Measurements from ENCODE around the gene GIMAP5.
"Not testable (repeated sequence)": the region's sequence is repeated elsewhere in the genome, so short reads cannot be mapped to it uniquely, and the experiment has no call there.

Gene GIMAP5

DNA sequence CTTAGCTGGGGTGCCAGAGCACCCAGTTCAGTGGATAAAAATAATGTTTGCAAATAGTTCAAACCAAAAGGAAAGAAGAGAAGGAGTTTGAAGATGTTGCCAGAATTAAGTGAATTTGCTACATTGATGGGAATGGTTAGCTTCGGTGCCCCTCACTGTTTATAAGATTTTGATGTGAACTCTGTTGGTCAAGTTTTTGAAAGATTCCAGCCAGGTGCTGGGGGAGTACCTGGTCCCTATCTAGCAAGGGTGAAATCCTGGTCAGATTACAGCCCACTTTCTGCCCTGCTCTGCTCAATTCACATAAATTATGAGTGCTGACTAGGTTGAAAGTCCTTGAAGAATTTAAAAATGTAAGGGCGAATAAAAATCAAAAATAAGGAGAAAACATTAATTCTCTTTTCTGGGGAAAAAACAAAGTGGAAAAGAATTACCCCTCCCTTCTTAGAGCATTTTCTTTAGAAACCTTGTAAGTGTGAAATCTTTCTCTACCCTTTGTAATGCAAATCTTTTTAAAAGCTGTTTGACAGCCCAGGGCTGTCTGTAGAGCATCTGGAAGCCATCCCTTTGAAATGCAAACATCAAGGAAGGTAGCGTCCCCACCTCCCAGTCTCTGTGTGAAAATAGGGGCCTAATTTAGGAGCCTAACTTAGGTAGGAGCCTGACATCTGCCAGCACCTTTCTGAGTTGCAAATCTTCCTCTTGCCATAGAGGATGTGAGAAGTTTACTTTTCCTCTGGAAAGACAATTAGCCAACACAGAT lies 1.4 kb upstream of the GIMAP5 start:
- no peak for DNase-seq

DNA sequence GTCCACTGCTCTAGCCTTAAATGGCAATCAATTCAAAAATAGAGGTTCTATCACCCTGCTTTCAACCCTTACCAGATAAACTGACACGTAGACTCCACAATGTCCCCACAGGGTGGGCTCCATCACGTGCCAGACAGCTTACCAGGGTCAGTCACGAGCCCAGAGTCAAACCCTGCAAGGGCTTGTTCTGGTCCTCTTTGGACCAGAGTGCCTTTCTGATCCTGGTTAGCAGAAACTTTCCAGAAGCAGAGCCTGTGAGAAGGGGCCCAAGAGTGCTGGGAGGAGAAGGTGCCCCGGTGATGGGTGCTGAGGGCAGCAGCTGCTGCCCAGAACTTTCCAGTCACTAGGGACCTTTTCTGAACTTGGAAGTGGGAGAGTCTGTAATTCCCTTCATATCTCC lies 354 bp upstream of the GIMAP5 start:
- DNase-seq = no peak

DNA sequence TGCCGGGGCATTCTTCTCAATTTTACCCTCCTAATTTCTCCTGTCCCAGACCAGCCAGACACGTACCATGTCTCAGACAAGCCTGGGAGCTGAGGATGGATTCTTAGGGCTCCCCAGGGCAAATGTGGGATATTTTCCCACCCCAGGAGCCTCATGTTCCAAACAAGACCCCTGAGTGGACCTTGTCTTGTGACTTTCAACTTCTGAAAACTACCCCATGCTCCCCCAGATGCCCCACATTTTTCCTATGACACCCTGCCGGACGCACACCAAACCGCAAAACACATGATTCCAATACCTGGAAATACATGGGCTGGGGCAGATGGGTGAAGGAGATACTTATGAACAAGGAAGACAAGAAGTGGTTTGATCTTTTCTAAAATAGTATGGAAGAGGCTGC lies 874 bp downstream of the GIMAP5 start:
- DNase-seq = no peak

DNA sequence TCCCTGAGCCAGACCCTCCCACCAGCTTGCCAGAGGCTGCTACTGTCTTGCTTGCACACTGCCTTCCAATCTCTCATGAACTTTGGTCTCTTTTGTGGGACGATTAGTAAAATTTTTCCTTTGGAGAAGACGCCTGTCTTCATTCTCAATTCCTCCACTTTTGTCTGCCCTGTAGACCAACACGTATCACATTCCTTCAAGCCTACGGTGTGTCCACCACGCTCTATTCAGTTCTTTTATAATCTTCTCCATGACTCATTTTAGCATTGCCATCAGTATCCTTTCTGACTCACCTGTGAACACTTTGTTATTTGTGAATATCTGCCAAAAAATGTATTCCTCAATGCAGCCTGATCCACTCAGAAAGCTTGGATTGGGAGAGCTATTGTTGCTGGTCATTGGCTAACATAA lies 1.4 kb downstream of the GIMAP5 start:
- DNase-seq = no peak

GRCh38 chr7:150739033-150739432 lies 1.8 kb downstream of the GIMAP5 start:
- DNase-seq = no peak

DNA sequence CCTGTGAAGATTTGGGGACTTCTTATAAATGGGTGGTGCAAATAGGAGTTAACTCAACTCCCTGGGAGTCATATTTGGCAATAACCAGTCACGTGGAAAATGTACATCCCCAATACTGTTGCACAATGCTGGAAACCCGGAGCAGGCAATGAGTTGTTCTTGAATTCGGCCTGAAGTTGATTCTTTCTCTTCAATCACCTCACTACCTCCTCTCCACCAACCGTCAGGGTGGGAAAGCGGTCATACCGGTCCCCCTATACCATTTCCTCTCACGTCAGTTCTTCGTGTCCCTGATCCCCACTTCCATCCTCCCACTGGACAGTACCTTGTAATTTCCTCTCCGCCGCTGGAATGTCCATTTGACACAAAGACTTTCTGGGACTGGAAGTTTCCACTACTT lies 2.8 kb downstream of the GIMAP5 start:
- DNase-seq = no peak

- DNase-seq = no peak
Measured at GRCh38 chr7:150742286-150742968, 5.2 kb downstream of the GIMAP5 start.

DNA sequence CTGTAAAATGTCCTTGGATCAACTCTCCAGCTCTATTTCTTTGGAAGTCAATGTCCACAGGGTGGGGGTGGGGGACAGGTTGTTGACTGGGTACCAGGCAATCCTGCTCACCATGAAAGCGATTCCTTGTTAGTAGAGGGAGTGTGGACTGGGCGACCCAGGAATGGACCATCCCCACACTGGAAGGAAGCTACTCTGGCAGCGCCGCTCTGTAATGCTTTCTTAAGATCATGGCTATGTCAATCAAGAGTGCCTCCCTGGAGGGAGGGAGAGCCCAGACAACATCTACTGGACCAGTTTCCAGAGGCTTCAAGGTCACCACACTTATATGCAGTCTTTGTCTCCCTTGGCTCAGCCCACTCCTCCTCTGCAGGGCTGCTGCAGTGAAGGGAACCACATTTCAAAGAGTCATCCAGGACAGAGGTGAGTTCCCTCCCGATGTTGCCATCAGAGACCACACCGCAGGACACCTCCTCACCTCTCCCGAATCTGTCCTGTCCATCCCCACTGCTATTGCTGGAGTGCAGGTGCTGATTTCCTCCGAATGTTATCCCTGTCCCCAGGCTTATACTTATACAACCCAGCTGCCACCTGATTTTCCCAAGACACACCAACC lies 6.9 kb downstream of the GIMAP5 start:
- no peak for DNase-seq

- no peak for DNase-seq
Measured at GRCh38 chr7:150745086-150745485, 7.9 kb downstream of the GIMAP5 start.

DNA sequence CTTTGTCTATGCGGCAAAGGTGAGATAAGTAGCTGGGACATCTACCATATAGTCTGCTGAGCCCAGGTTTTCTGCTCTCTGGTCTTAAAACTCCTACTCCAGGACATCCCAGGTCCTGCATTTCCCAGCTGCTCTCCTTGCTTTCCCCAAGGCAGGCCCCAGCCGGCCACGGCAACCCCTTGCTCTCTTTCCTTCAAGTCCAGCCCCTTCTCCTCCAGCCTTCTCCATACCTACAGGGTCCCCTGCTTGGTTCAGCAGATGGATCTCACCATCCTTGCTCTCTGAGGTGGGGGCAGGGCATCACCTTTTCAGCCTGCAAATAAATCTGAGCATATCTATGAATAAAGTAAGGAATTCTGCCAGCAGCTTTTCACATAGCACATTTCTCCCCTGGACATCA lies 8.7 kb downstream of the GIMAP5 start:
- no peak for DNase-seq

DNA sequence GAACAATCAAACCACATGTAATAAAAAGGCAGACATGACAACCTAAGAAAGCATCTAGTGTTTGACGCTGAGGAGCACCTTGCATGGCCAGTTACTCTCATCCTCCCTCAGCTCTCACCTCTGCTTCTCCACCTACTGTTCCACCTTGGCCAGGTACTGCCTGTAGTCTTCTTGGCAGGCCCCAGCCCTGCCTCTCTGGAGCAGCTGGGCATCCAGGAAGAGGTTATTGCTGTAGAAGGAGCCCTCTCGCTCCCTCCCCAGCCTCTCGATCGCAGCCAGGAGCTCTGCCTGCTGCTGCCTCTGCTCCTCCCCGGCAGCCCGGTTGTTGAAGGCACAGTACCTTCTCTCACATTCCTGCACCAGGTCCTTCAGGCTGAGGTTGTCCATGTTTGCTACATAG lies 9.7 kb downstream of the GIMAP5 start:
- DNase-seq = no peak

DNA sequence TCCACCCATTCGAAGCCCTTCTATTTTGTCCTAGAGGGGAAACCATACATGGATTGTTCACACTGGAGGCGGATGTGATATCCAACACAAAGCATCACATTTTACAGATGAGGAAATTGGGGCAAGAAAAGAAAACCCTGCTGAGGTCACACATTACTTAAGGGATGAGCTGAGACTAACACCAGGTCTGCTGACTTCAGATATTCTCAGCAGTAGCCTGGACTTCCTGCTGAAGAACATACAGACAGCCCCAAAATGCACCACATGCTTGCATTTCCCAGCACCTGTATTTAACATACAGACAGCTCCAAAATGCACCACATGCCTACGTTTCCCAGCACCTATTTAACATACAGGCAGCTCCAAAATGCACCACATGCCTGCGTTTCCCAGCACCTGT lies 11.2 kb downstream of the GIMAP5 start:
- DNase-seq = no peak

DNA sequence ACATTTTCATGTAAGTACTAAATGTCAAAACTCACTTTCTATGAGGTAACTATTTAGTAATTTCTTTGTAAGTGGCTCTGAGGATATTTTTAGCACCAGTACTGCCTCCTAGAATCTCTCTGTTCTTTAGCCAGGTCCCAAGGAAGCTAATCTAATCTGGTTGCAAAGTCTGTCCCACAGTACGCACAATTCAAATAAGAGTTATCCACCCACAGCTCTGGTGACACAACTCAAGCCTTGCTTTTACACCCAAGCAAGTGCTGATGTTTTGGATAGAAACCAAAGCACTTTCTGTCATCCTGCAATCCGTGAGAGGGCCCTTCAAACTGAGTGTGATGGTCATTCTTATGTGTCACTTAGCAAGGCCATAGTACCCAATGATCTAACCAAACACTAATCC lies 14.5 kb downstream of the GIMAP5 start:
- DNase-seq = no peak

- DNase-seq = no peak
Measured at GRCh38 chr7:150753239-150753638, 16.0 kb downstream of the GIMAP5 start.

- no peak for DNase-seq
Measured at GRCh38 chr7:150753826-150754603, 16.8 kb downstream of the GIMAP5 start.

DNA sequence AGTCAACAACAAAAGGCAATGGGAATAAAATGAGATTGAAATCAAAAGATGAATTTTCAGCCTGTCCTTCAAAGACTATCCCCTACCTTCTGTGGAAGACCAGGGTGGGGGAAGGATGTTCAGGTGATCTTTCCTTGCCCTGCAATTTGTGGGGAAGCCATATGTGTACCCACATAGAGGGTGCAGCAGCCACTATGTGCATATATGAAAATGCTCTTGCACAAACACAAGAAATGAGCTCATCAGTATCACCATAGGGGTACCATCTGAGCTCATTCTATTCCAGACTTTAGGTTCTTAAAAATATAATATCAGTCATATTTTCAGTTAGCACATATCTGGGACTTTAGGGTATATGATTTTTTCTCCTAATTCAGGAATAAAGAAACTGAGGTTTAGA lies 17.7 kb downstream of the GIMAP5 start:
- DNase-seq = no peak

GRCh38 chr7:150755473-150756099 lies 18.4 kb downstream of the GIMAP5 start:
- no peak for DNase-seq

DNA sequence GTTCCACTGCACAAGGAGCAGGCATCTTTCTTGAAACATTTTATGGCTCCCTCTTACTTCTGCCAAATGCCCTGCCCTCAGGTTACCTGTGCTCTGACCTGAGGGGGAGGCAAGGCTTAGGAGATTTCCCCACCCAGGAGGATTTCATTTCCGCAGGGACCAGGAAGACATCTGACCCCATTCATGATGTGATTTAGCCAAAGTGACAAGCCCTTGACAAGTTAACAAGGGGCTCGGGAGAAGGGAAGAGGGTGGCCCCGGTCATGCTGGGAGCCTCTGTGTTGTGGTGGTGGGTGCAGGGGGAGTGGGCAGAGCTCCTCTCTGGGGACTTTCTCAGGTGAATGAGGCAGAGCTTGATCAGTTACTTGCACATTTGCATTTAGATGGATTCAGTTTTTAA lies 18.9 kb downstream of the GIMAP5 start:
- DNase-seq = no peak

GRCh38 chr7:150756858-150757257 lies 19.6 kb downstream of the GIMAP5 start:
- DNase-seq = no peak

- DNase-seq = no peak
Measured at GRCh38 chr7:150759479-150759878, 22.3 kb downstream of the GIMAP5 start.

- DNase-seq = no peak
Measured at GRCh38 chr7:150766334-150766709, 29.1 kb downstream of the GIMAP5 start.

DNA sequence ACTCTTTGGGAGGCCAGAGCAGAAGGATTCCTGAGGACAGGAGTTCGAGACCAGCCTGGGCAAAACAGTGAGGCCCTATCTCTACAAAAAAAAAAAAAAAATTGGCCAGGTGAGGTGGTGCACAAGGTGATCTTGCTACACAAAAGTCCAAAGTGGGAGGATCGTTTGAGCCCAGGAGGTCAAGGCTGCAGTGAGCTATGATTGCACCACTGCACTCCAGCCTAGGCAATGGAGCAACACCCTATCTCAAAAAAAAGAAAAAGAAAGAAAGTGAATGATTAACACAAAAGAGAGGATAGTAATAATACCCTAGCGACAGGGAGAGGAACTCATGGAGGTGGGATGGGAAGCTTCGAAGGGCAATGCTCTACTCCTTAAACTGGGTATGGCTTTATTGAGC lies 32.5 kb downstream of the GIMAP5 start:
- DNase-seq = no peak

DNA sequence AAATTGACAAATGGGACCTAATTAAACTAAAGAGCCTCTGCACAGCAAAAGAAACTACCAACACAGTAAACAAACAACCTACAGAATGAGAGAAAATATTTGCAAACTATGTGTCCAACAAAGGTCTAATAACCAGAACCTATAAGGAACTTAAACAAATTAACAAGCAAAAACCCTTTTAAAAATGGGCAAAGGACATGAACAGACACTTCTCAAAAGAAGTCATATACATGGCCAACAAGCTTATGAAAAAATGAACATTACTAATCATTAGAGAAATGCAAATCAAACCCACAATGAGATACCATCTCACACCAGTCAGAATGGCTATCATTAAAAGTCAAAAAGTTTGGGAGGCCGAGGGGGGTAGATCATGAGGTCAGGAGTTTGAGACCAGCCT lies 36.9 kb downstream of the GIMAP5 start:
- DNase-seq = not testable (repeated sequence)

Data from activated CD4-positive, CD25-positive, alpha-beta regulatory T cell treated with anti-CD3 and anti-CD28 coated beads, Interleukin-2, amount 50 U/mL, for 72 hours (primary cell).